Astrocyte (in vitro differentiated cells and primary cell): ENCODE data around the gene PLA2G6. TPM values are rescaled to one million over a fixed set of nuclear protein-coding genes. Genes with fewer than 3 reads are reported as not detected.

Experiments
- DNase-seq: peaks from one replicate; pipeline ENCODE4 v3.0.0-alpha.2; 2010; ENCODE audit warnings: low read depth
- FAIRE-seq: peaks from 2 replicates; lab custom pipeline; 2011; peaks lifted over from hg19 to GRCh38; lab: Jason Lieb, UNC
- H2AFZ ChIP-seq: 2 replicates; pipeline ENCODE4 v1.6.0; 2012; ENCODE audit warnings: low read depth, low read length, inconsistent platforms
- H3K27ac ChIP-seq: 2 replicates; pipeline ENCODE4 v1.5.1; 2011; ENCODE audit warnings: low read depth, low read length, inconsistent platforms
- H3K27me3 ChIP-seq: 2 replicates; pipeline ENCODE4 v1.6.0; 2011; ENCODE audit warnings: low read length, inconsistent platforms; ENCODE audit not compliant: insufficient read depth
- H3K36me3 ChIP-seq: 2 replicates; pipeline ENCODE4 v1.5.1; 2011; ENCODE audit warnings: low read length, inconsistent platforms; ENCODE audit not compliant: insufficient read depth
- H3K4me1 ChIP-seq: 2 replicates; pipeline ENCODE4 v1.5.1; 2011; ENCODE audit warnings: low read length, inconsistent platforms; ENCODE audit not compliant: insufficient read depth
- H3K4me2 ChIP-seq: 2 replicates; pipeline ENCODE4 v1.6.0; 2012; ENCODE audit warnings: low read length, inconsistent platforms
- H3K4me3 ChIP-seq: 2 replicates; pipeline ENCODE4 v1.5.1; 2011; ENCODE audit warnings: low read depth, mild to moderate bottlenecking, low read length, inconsistent platforms; ENCODE audit not compliant: insufficient read depth
- H3K79me2 ChIP-seq: 2 replicates; pipeline ENCODE4 v1.6.0; 2012; ENCODE audit warnings: mild to moderate bottlenecking, low read length, inconsistent platforms; ENCODE audit not compliant: insufficient read depth
- H3K9ac ChIP-seq: 2 replicates; pipeline ENCODE4 v1.6.0; 2012; ENCODE audit warnings: mild to moderate bottlenecking, low read length, inconsistent platforms
- H3K9me3 ChIP-seq: 2 replicates; pipeline ENCODE4 v1.5.1; 2012; ENCODE audit warnings: low read depth, mild to moderate bottlenecking, low read length, inconsistent platforms; ENCODE audit not compliant: insufficient read depth
- H4K20me1 ChIP-seq: 2 replicates; pipeline ENCODE4 v1.6.0; 2012; ENCODE audit warnings: low read length, inconsistent platforms; ENCODE audit not compliant: insufficient read depth
- H3K27ac Mint-ChIP-seq: one replicate; pipeline ENCODE4 v1.8.0; 2021; ENCODE audit warnings: mild to moderate bottlenecking, mixed read lengths; ENCODE audit not compliant: unreplicated experiment
- H3K27me3 Mint-ChIP-seq: one replicate; pipeline ENCODE4 v1.8.0; 2021; ENCODE audit warnings: low read depth, mixed read lengths; ENCODE audit not compliant: unreplicated experiment
- H3K36me3 Mint-ChIP-seq: one replicate; pipeline ENCODE4 v1.8.0; 2021; ENCODE audit warnings: low read depth, mixed read lengths; ENCODE audit not compliant: unreplicated experiment
- H3K4me1 Mint-ChIP-seq: one replicate; pipeline ENCODE4 v1.8.0; 2021; ENCODE audit warnings: low read depth, mixed read lengths; ENCODE audit not compliant: unreplicated experiment
- H3K4me3 Mint-ChIP-seq: one replicate; pipeline ENCODE4 v1.8.0; 2021; ENCODE audit warnings: mild to moderate bottlenecking, moderate library complexity, mixed read lengths; ENCODE audit not compliant: unreplicated experiment
- H3K9me3 Mint-ChIP-seq: one replicate; pipeline ENCODE4 v1.8.0; 2021; ENCODE audit warnings: mild to moderate bottlenecking, mixed read lengths; ENCODE audit not compliant: unreplicated experiment
- EZH2 ChIP-seq: IDR thresholded peaks from 2 replicates; pipeline ENCODE4 v1.6.1; 2012; ENCODE audit warnings: mild to moderate bottlenecking, low read length, inconsistent platforms; ENCODE audit not compliant: insufficient read depth
- total RNA-seq: library from RNA; stranded (reverse); gene quantifications from 2 replicates; pipeline ENCODE4 v1.2.1, GENCODE V29; 2021
- TF ChIP-seq, protein P1 (sequence below): IDR thresholded peaks from 2 replicates; pipeline ENCODE4 v1.5.1; 2011; ENCODE audit warnings: low read depth, mild to moderate bottlenecking, inconsistent platforms, low read length, moderate library complexity; ENCODE audit not compliant: insufficient read depth

The PLA2G6 gene
- total RNA-seq, 1 donor from 2014 or later: 10.0 TPM

DNA sequence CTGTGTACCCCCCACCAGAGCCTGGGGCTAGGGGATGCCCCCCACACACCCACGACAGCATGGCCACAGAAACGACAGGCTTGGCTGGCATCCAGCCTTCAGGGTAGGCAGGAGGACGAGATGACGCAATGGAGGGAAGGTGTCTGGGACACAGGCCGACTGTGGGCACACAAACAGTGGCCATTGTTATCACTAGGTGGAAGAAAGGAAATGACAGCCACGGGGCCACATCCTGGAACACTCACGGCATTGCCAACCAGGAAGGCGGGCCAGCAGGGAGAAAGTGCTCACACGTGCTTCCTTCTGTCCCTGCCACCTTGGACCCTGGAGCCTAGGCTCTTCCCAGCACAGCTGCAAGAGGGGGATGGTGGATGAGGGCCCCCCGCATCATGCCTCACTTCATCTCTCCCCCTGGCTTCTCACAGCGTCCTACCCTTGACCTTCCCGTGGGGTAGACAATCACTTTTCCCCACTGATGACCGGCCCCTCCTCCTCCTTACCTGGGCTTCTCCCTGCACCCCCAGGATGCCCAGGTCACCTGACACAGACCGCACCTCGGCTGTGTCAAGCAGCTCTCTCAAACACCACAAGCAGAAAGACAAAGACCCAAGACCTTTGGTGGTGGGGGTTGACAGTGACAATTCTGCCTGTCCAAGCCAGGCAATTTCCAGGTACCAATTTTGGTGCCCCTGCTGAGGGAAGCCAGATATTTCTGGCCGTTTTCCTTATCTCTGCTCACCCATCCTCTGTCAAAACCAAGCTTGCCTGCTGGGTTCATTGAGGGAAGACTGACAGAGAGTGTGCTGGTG, 8.6 kb downstream of the PLA2G6 start:
- TF ChIP-seq, protein P1, sequence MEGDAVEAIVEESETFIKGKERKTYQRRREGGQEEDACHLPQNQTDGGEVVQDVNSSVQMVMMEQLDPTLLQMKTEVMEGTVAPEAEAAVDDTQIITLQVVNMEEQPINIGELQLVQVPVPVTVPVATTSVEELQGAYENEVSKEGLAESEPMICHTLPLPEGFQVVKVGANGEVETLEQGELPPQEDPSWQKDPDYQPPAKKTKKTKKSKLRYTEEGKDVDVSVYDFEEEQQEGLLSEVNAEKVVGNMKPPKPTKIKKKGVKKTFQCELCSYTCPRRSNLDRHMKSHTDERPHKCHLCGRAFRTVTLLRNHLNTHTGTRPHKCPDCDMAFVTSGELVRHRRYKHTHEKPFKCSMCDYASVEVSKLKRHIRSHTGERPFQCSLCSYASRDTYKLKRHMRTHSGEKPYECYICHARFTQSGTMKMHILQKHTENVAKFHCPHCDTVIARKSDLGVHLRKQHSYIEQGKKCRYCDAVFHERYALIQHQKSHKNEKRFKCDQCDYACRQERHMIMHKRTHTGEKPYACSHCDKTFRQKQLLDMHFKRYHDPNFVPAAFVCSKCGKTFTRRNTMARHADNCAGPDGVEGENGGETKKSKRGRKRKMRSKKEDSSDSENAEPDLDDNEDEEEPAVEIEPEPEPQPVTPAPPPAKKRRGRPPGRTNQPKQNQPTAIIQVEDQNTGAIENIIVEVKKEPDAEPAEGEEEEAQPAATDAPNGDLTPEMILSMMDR: no peak
- TF ChIP-seq EZH2: no peak
- H4K20me1 ChIP-seq: no peaks in the 10 kb centered on the region
- peak overlapping the region; percentile 80 for H2AFZ ChIP-seq
- no peak overlapping the region for H3K9ac ChIP-seq
- H3K4me1 ChIP-seq: peaks cover 28% of the 10 kb centered on the region
- DNase-seq (peak; percentile 48), FAIRE-seq (no peak)
- H3K79me2 ChIP-seq: no peaks in the 10 kb centered on the region
- no peaks in the 10 kb centered on the region for H3K9me3 Mint-ChIP-seq
- no peaks in the 10 kb centered on the region for H3K27me3 ChIP-seq
- peaks cover 9% of the 10 kb centered on the region for H3K27me3 Mint-ChIP-seq
- no peaks in the 10 kb centered on the region for H3K9me3 ChIP-seq
- H3K4me1 Mint-ChIP-seq: peaks cover 2% of the 10 kb centered on the region
- no peak overlapping the region for H3K4me3 Mint-ChIP-seq
- peak overlapping the region; percentile 44 for H3K4me2 ChIP-seq
- peak overlapping the region; percentile 41 for H3K27ac Mint-ChIP-seq
- H3K27ac ChIP-seq: no peak overlapping the region
- peaks cover 13% of the 10 kb centered on the region for H3K36me3 Mint-ChIP-seq
- no peaks in the 10 kb centered on the region for H3K36me3 ChIP-seq
- no peak overlapping the region for H3K4me3 ChIP-seq

DNA sequence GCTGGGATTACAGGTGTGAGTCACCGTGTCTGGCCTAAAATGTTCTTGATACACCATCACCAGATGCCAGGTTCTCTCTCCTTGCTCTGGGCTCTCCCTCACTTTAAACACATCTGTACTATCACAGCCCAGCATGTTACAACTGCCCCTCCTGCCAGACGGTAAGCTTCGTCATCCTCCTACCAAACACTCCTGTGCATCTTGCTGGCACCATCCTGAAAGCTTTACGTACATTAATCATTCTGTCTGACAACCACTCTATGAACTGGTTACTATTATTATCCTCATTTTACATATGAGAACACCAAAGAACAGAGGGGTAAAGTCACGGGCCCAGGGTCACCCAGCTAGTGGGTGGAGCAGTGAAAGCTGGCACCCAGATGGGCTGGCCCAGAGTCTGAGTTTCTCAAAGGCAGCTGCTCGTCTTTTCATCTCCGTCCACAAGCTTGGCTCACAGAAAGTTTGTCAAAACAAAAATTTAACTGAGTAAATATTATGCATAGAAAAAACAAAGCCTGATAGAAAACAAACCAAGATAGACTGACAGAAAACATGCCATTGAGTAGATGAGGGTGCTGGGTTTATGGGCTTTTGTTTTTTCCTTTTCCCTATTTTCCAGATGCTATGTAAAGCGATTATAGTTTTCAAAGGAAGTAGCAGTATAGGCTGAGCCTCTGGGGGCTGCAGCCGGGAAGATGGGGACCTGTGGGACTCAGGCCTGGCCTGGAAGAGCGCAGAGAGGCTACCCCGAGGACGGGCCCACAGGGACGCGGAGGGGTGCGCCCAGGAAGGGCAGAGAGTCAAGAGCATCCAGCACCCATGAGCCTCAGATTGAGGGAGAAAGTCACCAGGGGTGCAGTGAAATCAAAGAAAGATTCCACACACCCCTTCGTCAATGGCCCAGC, 9.5 kb downstream of the PLA2G6 start:
- no peak overlapping the region for H3K27ac Mint-ChIP-seq
- Histone ChIP-seq H3K4me2 (peak overlapping the region; percentile 44), H3K4me1 (peaks cover 23% of the 10 kb centered on the region), H3K27me3 (no peaks in the 10 kb centered on the region), H3K9ac (no peak overlapping the region), H3K79me2 (no peaks in the 10 kb centered on the region), H4K20me1 (no peaks in the 10 kb centered on the region), H3K36me3 (no peaks in the 10 kb centered on the region), H3K9me3 (no peaks in the 10 kb centered on the region), H3K4me3 (no peak overlapping the region), H2AFZ (peak overlapping the region; percentile 80), H3K27ac (no peak overlapping the region)
- H3K9me3 Mint-ChIP-seq: no peaks in the 10 kb centered on the region
- TF ChIP-seq EZH2: no peak
- TF ChIP-seq, protein P1: no peak
- peak; percentile 70 for DNase-seq
- no peaks in the 10 kb centered on the region for H3K4me1 Mint-ChIP-seq
- peaks cover 16% of the 10 kb centered on the region for H3K36me3 Mint-ChIP-seq
- no peak overlapping the region for H3K4me3 Mint-ChIP-seq
- no peak for FAIRE-seq
- H3K27me3 Mint-ChIP-seq: peaks cover 9% of the 10 kb centered on the region
